HepG2 (cell line): ENCODE data around the gene EEF1AKMT3. TPM values are rescaled to one million over a fixed set of nuclear protein-coding genes. Genes with fewer than 3 reads are reported as not detected.

ENCODE experiments used
- ARID4A ChIP-seq: sonication (generic); formaldehyde crosslinking; IDR thresholded peaks from 2 replicates; pipeline ENCODE4 v1.5.0; 2020; ENCODE audit warnings: mild to moderate bottlenecking, missing genetic modification reagents, borderline replicate concordance
- CENPT ChIP-seq: sonication (generic); formaldehyde crosslinking; IDR thresholded peaks from 2 replicates; pipeline ENCODE4 v1.8.0; 2022; ENCODE audit warnings: low read depth, mild to moderate bottlenecking, moderate library complexity, missing genetic modification reagents
- DPF2 ChIP-seq: sonication (generic); formaldehyde crosslinking; IDR thresholded peaks from 2 replicates; pipeline ENCODE4 v1.4.0; 2020; ENCODE audit warnings: mild to moderate bottlenecking, low read depth, missing genetic modification reagents, borderline replicate concordance
- NR3C1 ChIP-seq: sonication (generic); formaldehyde crosslinking; IDR thresholded peaks from 2 replicates; pipeline ENCODE4 v1.4.0; 2020; ENCODE audit warnings: missing genetic modification reagents
- PCBP2 ChIP-seq: fragments of 200-400 bp; formaldehyde crosslinking; optimal IDR thresholded peaks from 2 replicates; pipeline ENCODE3; 2018; ENCODE audit warnings: low read length, low read depth; ENCODE audit not compliant: poor library complexity, severe bottlenecking
- REST ChIP-seq, 2 experiments: IDR thresholded peaks; 2 replicates each; pipeline ENCODE4 v1.6.1; 2011 to 2012; ENCODE audit warnings: low read length in 2 of 2, borderline replicate concordance in 1 of 2, low read depth in 1 of 2, mild to moderate bottlenecking in 1 of 2, moderate library complexity in 1 of 2
- TFE3 ChIP-seq: IDR thresholded peaks from 2 replicates; pipeline ENCODE4 v1.6.1; 2016
- ZFP36L2 ChIP-seq: sonication (generic); formaldehyde crosslinking; IDR thresholded peaks from 2 replicates; pipeline ENCODE4 v1.4.0; 2020; ENCODE audit warnings: missing genetic modification reagents
- ZNF17 ChIP-seq: sonication (generic); formaldehyde crosslinking; IDR thresholded peaks from 2 replicates; pipeline ENCODE4 v1.5.0; 2020; ENCODE audit warnings: mild to moderate bottlenecking, missing genetic modification reagents
- ZNF33B ChIP-seq: sonication (generic); formaldehyde crosslinking; IDR thresholded peaks from 2 replicates; pipeline ENCODE4 v1.5.1; 2020; ENCODE audit warnings: mild to moderate bottlenecking, missing genetic modification reagents
- ZNF609 ChIP-seq: sonication (generic); formaldehyde crosslinking; IDR thresholded peaks from 2 replicates; pipeline ENCODE4 v1.4.0; 2020; ENCODE audit warnings: mild to moderate bottlenecking, missing genetic modification reagents, borderline replicate concordance
- ZNF614 ChIP-seq: IDR thresholded peaks from 2 replicates; pipeline ENCODE4 v1.6.1; 2018; ENCODE audit warnings: missing biosample characterization, missing genetic modification reagents, inconsistent platforms, borderline replicate concordance
- ZNF616 ChIP-seq: sonication (generic); formaldehyde crosslinking; IDR thresholded peaks from 2 replicates; pipeline ENCODE4 v1.5.0; 2020; ENCODE audit warnings: low read depth, mild to moderate bottlenecking, missing genetic modification reagents
- polyA plus RNA-seq, 8 experiments: library from polyadenylated mRNA; depleted of rRNA in 3 of 8; stranded (reverse) in 7 of 8; unstranded in 1 of 8; fragments of >200 nt; fragmentation: Illumina TruSeq in 4 of 8; extraction: Trizol in 4 of 8; gene quantifications; 2 replicates each; pipeline versions ENCODE4 v1.2.1 to v1.2.3, GENCODE V29; 2011 to 2016; ENCODE audit warnings: low read depth in 4 of 8, missing spikeins in 1 of 8, mixed read lengths in 1 of 8; ENCODE audit not compliant: insufficient read depth in 1 of 8
- total RNA-seq, 5 experiments: library from RNA; depleted of rRNA; stranded (reverse); fragments of >200 nt; fragmentation: Illumina TruSeq; extraction: Trizol; gene quantifications; 2 replicates each; pipeline ENCODE4 v1.2.3, GENCODE V29; 2016; ENCODE audit warnings: low read depth in 1 of 5

Gene EEF1AKMT3
- total and polyA plus RNA-seq, 2 of the 13 experiments (the other 11 are each of a cell fraction or from before 2014, with no cell fraction given): 4.7 to 11.4 TPM

GRCh38 chr12:57744777-57745484, 27.5 kb upstream of the EEF1AKMT3 start, which contains the start of gene TSPAN31 (continued):
- peak in 1 of 2 experiments; percentile 44; a peak in 1 of 4 replicates for TF ChIP-seq REST (IDR thresholded peaks at IDR 0.05; ENCODE audit: borderline replicate concordance in 1 of 2, low read depth in 1 of 2, low read length in 2 of 2)
- TF ChIP-seq ZNF33B: no peak
- TF ChIP-seq CENPT (CRISPR knock-in tag): no peak
- no peak for TF ChIP-seq ZNF616 (CRISPR knock-in tag)
- TF ChIP-seq ARID4A (CRISPR knock-in tag): no peak; the same call in 1 of the 2 replicates
- TF ChIP-seq TFE3 (CRISPR knock-in tag): 0 out of 2 replicates have a peak, but pooled peaks have one; percentile 12
- no peak for TF ChIP-seq ZFP36L2 (CRISPR knock-in tag)
- TF ChIP-seq ZNF609 (CRISPR knock-in tag): 0 out of 2 replicates have a peak, but pooled peaks have one; percentile 13
- TF ChIP-seq PCBP2: no peak
- no peak for TF ChIP-seq ZNF17 (CRISPR knock-in tag)
- TF ChIP-seq DPF2 (CRISPR knock-in tag): no peak
- TF ChIP-seq ZNF614 (CRISPR knock-in tag): no peak
- TF ChIP-seq NR3C1 (CRISPR knock-in tag): no peak
